Fibroblast of skin of back (primary cell): ENCODE results near the gene CD7.

ENCODE experiments used
- DNase-seq: peaks from one replicate; pipeline ENCODE4 v3.0.0-alpha.2; 2013

CD7 gene

DNA sequence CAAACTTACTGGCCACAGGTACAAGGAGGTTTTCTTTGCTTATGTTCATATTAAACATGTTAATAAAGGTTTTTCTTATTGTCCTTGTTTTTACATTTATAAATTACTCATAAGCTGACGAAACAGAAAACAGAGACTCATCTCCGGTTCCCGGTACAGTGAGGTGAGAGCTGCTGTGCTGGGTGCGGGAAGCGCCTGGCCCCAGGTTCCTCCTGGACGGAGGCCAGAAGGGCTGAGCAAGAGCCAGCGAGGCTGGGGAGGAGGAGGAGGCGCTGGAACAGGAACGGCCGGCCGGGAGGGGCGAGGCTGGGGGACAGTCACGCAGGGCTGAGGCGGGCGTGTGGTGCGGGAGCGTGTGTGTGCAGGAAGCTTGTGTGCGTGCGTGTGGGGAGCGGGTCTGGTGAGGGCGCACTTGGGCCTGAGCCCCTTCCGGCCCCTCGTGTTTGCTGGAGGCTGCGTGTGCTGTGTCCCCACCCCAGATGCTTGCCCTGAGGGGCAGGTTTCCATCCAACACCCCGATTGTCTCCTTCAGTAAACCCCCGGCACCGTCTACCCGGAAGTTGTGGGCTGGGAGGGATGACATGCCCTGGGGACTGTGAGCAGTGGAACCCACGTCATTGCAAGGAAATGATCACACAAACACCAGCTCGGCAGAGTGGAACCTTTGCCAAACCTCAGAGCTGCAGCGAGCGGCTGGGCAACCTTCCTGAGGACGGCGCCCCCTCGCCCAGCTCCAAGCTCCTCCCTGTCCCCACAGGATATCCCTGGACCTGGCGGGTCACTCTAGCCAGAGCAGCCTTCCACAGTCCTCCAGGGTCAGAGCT is 19.5 kb downstream of the CD7 start:
- peak; percentile 91 for DNase-seq

DNA sequence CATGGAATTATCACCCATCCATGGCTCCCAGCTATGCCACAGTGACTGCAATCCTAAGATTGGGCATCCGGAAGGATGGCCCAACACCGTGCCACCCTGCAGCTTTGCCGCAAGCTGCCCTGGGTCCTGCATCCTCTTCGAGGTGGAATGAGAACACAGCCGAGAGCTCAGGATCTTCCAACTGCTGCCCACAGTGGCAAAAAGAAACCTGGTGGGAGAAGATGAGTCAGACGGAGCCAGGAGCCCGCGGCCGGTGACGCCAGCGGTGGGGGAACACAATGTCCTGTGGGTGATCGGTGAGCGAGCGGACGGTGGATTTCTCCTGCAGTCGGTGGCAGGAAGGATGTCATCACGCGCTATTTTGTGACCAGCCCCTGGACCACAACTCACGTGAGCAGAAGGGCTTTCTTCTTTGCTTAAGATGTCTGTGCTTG is 20.1 kb downstream of the CD7 start:
- peak; percentile 23 for DNase-seq

DNA sequence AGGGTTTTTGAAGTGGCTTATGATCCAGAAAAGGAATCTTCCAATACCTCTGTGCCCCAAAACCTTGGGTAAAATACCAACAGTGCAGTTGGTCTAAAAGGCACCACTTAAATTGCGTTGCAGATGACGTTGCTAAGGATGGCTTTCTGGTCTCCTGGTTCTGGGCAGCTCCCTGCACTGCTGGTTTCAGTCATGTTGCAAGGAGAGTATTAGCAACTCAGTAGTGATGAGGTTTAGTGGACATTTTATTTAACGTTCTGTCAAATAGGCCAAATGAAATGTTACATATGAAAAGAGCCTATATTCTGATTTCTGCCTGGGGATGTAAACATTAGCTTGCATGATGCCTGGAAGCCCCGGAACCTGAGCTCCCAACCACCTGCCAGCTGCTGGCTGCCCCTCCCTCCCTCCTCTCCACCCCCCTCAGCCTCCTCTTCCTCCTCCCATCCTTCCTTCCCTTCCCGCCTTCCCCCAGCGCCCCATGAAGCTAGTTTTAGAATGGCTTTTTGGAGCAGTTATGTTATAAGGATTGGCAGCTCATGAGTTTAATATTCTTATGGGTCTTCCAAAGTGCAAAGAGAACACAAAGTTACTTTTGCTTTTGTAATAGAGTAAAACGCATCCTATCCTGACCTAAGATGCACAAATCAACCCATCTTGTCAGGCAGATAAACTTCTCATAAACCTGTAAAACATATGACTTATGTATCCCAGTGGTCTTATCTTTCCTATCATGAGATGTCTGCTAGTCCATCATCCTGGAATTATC is 20.7 kb downstream of the CD7 start:
- no peak for DNase-seq

DNA sequence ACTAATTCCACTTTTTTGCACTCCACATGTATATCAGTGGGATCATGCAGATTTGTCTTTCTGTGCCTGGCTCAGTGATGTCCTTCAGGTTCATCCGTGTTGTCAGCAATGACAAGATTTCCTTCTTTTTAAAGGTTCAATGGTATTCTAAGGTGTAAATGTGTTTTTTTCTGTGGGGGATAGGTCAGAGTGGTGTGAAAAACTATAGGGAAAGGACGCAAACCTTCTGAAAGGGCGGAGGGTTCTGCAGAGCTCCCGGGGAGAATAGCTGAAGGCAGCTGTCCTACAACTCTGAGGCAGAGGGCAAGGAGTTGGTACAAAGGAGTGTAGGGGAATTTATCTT is 22.0 kb downstream of the CD7 start:
- no peak for DNase-seq

DNA sequence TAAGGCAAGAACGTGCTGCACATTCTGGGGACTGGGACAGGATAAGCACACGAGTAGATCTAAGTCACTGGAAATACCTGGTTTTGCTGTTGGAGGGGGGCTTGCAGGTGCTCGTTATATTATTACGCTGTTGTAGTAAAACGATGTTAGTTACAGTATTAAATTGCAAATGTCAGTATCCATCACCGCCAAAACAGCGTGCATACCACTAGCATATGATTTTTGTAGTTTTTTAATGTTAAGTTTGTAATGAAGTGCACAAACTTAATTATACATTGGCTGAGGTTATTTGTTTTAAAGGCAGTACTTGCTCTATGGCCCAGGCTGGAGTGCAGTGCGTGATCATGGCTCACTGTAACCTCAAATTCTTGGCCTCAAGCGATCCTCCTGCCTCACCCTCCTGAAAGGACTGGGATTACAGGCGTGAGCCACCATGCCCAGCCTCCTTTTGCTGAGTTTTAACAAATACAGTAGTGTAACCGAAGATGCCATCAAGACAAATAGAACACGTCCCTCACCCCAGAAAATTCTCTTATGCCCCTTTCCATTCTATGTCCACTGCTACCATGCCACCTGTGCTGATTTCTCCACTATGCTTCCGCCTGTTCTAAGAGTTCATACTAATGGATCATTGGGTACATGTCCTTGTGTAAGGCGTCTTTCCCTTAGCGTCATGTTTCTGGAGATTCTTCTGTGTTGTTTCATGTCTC is 23.2 kb downstream of the CD7 start:
- DNase-seq, result no peak

DNA sequence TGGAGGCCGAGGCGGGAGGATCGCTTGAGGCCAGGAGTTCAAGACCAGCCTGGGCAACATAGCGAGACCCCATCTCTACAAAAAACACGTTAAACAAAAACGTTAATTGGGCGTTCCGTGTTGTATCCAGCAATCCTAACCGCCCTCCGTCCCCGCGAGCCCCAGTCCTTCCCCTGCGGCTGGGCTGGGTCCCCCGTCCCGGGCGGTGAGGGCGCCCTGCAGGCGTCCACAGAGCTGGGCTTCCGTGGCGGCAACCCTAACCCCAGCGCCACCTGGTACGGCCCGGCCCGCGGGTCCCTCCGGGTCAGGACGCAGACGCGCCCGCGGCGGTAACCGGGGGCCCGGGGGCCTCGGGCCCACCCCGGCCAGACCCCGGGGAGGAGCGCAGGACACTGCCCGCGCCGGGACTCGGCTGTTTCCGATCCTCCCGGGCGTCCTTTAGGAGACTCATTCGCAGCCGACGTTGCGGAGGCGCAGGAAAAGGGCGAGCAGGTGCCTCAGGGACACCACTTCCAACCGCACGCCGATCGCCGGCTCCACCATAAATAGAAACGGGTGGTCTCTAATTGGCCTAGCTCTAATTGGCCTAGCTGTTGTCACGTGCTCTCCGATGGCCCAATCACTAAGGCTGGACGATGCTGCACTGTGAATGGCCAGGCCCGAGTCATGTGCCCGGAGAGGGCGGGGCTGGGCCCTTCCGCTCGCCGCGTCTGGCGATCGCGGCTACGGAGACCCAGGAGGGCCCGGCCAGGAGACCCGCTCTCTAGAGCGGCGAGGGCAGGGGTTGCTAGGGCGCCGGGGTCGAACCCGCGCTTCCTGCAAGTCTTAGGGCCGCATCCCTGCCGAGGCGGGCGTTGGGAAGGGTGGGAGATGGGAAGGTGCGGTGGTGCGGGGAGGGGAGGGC is 24.9 kb downstream of the CD7 start:
- peak; percentile 99 for DNase-seq

DNA sequence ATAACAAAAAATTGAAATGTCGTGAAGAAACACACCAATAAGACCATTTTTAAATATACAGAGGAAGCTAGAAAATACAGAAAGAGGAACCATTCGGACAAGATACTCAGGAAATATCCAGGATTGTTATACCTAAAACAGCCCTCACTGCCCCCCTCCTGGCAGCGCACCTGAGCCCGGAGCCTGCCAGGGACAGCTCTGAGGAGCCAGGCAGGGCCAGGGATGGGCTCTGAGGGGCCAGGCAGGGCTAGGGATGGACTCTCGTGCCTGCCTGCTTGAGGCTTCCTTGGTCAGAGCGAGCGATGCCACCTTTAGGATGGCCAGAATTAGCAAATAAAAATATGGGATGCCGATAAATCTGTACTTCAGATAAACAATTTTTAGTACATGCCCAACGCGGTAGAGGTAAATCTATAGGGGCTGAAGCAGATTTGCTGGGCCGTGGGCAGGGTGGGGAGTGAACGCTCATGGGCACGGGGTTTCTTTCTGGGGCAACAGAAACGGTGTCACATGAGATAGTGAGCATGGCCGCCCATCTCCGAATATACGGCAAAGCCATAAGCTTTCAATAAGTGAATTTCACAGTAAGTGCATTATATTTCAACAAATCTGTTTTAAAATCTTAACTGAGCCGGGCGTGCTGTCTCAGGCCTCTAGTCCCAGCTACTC is 25.7 kb downstream of the CD7 start:
- no peak for DNase-seq

DNA sequence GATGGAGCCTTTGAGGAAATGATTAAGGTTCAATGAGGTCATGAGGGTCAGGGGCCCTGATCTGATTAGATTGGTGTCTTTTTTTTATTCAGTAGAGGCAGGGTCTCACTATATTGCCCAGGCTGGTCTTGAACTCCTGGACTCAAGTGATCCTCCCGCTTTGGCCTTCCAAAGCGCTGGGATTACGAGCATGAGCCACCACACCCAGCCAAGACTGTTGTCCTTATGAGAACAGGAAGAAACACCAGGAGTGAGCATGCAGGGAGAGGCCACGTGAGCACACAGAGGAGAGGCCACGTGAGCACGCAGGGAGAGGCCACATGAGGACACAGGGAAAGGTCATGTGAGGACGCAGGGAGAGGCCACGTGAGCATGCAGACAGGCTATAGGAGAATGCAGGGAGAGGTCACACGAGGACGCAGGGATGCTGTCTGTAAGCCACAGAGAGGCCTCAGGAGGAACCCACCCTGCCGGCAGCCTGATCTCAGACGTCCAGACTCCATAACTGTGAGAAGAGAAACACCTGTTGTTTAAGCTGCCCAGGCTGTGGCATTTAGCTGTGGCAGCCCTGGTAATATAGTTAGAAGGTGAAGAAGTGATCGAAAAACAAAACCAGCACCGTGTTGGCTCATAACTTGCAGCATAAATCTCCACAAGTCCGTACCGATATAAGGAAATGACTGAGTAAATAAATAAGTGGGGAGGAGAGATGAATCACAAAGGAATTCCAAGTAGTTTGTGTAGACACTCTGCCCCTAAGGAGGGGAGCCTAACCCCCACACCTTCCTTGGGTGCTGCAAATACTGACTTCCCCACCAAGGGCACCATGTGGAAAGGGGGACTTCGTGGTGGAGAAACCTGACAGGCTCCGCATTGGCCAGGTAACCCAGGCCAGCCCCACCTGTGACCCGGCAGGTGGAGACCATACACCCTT is 29.3 kb downstream of the CD7 start:
- DNase-seq, result peak; percentile 45

DNA sequence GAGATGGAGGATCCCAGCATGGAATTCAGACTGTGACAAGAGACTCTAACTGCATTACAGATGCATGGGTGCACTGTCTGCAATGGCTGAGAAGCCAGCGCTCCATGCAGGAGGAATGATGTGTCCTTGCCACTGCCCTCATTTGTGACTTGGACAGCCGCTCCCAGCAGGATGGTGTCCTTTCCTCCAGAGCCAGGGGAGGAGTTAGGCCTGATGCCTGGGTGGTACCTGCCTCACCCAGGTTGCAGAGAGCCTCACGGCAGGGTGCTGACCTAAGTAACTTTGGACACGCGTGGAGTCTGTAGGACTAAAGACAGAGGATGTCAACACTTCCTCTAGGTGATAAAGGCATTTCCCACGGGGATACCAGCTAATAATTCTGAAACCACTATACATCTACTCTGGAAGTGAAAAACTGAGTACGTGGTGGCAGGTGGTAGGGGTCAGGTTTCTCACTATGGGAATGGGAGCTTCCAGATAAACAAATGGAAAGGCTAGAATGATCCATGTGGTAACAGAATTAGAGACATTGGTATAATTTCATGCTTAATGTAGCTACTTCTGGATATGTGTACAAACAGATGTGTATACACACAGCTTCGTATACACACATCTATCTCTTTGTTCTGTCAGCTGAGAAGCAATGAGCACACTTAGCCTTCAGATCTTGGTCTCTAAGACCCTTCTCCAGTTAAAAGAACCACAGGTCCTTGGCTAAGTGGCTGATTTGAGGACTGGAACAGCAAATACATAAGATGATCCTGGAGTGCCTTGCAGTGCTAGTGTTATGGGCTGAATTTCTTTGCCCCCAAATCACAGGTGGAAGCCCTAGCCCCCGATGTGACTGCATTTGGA is 30.2 kb downstream of the CD7 start:
- DNase-seq, result no peak

DNA sequence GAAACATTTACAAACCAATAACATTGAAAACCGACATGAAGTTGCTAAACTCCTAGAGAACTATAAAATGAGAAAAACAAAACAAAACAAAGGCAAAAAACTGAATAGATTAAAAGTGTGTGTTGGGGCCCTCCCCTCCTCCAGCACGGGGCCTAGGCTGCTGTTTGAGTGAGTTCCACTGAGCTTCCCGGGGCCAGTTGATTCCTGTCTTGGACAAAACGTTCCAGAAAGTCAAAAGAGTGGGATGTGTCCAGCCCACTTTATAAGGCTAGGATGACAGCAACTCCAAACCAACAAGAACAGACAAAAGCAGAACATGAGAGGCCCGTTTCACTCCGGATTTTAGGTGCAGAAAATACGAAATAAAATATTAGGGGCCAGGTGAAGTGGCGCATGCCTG is 32.3 kb downstream of the CD7 start:
- no peak for DNase-seq

DNA sequence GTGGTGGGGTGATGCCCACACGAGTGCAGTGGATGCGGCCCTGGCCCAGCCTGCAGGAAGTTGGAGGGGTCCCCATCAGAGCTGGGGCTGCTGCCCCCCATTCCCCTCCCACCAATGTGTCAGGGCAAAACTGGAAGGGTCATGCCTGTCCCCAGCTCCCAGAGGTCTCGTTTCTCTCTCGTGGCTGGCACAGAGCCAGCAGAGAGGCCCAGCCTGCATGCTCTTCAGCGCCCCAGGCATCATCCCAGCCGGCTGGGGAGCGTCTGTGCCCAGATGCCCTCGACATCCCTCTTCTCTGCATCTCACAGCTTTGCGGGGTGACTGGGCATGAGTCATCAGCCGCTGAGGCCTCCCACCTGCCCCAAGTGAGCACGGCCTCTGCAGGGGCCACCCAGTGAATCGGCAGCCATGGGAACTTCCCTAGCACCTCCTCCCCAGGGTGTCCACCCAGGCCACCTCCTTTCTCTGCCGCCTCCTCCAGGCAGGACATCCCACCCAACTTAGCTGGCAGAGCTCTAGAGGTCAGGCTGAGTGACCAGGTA is 34.1 kb downstream of the CD7 start:
- DNase-seq, result peak; percentile 51

DNA sequence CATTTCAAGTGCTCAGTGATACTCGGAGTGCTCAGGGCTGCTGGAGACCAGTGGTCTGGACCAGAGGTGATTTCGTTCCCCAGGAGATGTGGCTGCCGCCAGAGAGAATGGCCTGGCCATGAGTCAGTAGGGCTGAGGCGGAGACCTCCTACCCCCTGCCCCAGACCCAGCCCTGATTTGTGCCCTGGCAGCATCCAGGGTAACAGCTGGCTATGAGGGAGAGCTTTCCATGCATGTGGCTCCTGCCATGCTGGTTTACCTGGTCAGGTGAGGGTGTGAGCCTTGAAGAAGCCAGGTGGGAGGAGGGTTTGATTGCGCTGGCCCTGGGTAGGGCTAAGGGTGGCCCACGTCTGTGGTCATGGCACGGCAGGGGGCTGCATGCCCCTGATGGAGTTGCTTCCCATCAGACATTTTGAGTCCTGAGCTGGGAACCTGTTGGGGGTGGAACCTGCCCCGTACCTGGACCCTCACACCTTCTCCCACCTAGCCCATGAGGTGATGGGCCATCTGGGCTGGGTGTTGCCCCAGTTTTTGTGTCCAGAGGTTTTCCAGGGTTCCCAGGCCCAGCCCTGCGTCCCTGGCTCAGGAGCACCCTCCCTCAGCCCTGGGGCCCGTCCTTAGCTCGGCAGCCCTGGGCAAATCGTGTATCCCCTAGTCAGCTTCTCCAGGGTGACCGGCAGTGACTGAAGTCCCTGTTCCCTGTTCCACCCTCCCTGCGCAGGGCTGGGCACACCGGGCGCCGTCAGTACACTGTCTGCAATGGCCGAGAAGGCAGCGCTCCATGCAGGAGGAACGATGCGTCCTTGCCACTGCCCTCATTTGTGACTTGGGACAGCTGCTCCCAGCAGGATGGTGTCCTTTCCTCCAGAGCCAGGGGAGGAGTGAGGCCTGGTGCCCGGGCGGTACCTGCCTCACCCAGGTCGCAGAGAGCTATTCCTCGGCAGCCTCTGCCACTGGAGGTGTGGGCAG is 34.9 kb downstream of the CD7 start:
- DNase-seq, result no peak

DNA sequence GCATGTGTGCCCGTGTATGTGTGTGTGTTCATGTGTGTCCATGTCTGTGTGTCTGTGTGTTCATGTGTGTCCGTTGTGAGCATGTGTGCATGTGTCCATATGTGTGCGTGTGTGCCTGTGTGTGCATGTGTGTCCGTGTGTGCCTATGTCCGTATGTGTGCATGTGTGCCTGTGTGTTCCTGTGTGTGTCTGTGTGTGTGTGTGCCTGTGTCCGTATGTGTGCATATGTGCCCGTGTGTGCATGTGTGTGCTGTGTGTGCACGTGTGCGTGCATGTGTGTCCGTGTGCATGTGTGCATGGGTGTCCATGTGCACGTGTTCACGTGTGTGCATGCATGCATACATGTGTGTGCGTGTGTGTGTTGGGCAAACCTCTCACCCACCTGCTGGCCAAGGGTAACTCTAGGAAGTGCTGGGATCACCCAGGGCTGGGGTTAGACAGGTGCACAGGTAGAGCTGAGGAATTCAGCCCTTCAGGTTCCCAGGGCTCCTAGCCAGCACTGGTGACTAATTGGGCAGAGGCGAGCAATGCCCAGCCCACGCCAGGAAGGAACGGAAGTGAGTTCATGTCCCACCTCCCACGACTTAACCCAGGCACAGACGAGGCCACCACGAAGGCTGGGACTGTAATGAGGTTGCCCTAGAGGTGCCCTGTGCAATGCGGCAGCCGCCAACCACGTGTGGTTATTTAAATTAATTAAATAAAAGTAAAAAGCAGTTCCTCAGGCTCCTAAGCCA is 35.7 kb downstream of the CD7 start:
- DNase-seq, result no peak

DNA sequence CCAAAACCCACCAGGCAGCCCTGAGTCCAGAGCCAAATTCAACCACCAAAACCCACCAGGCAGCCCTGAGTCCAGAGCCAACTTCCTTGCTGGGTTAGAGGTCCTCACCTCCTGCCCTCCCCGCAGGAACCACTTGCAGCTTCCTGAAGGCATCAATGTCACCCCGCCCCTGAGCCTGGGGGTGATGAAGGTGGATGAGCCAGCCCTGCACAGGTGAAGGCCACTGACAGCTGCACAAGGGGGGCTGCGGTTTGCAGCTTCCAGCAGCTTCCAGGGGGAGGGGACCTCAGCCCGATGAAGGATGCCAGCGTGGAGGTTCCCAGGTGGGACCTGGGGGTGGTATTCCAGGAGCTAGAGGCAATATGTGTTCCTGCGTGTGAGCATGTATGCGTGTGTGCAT is 36.3 kb downstream of the CD7 start:
- no peak for DNase-seq

DNA sequence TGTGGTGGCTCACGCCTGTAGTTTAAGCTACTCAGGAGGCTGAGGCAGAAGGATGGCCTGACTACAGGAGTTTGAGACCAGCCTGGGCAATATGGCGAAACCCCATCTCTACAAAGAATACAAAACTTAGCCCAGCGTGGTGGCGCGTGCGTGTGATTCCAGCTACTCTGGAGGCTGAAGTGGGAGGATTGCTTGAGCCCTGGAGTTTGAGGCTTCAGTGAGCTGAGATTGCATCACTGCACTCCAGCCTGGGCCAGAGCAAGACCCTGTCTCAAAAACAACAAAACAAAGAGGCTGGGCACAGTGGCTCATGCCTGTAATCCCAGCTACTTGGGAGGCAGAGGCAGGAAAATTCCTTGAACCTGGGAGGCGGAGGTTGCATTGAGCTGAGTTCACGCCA is 36.9 kb downstream of the CD7 start:
- no peak for DNase-seq

DNA sequence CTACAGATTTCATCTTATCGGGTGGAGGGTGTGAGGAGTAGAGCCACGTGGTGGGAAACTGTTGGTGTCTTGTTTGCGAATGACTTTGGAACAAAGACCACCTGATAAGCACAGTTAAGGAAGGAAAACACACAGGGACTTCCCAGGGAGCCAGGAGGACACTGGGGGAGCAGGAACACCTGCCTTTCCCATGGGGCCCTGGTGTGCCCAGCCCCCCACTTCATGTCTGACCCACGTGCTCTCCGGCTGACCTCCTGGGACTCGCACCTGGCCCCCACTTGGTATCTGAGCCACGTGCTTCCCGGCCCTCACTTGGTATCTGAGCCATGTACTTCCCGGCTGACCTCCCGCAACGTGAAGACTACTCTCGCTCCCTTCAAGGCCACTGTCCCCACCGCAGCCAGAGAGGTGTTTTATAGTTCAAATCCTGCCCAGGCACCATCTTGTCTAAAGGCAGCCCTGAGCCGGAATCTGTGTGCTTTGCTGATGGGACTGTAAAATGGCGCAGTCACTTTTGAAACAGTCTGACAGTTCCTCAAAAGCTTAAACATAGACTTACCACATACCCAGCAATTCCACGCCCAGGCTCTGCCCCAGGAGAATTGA is 38.5 kb downstream of the CD7 start:
- no peak for DNase-seq

DNA sequence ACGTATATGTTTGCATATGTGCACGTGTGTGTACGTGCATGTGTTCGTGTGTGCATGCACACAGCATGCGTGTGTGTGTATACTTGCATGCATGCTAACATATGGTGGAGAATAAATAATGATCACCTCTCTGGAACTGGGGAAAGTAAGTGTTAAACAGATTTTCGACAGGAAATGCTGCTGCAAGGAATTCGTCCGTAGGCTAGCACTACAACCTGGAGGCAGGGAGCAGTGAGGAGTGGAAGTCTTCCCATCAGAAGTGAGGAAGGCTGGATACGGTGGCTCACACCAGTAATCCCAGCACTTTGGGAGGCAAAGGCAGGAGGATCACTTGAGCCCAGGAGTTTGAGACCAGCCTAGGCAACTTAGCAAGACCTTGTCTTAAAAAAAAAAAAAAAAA is 39.1 kb downstream of the CD7 start:
- no peak for DNase-seq
